WTC11 (cell line): ENCODE data around the gene WDR45. TPM values are rescaled to one million over a fixed set of nuclear protein-coding genes. Genes with fewer than 3 reads are reported as not detected.

Experiments
- ATAC-seq: fragments of 200-7000 bp; cut with Tn5 transposase; 2 replicates; pipeline ENCODE4 v1.10.0; 2021; ENCODE audit warnings: mild to moderate bottlenecking, moderate library complexity
- CTCF ChIA-PET: fragments of 300-600 bp; sonication (Branson Sonifier 250); formaldehyde crosslinking; loops from one replicate; lab custom pipeline; 2021; ENCODE audit warnings: antibody characterized with exemption; lab: Charles Lee
- POLR2A ChIA-PET: fragments of 350-600 bp; sonication (Branson Sonifier 250); formaldehyde crosslinking; loops from one replicate; lab custom pipeline; 2021; ENCODE audit warnings: antibody characterized with exemption; lab: Charles Lee
- DNase-seq: peaks from one replicate; pipeline ENCODE4 v3.0.0; 2021; ENCODE audit warnings: low spot score
- H3K27ac Mint-ChIP-seq: 2 replicates; pipeline ENCODE4 v1.8.0; 2021; ENCODE audit warnings: mixed read lengths
- H3K27me3 Mint-ChIP-seq: 2 replicates; pipeline ENCODE4 v1.8.0; 2021; ENCODE audit warnings: low read depth, mild to moderate bottlenecking, moderate library complexity, mixed read lengths
- H3K36me3 Mint-ChIP-seq: 2 replicates; pipeline ENCODE4 v1.8.0; 2021; ENCODE audit warnings: mixed read lengths
- H3K4me1 Mint-ChIP-seq: 2 replicates; pipeline ENCODE4 v1.8.0; 2022; ENCODE audit warnings: mixed read lengths
- H3K4me3 Mint-ChIP-seq: 2 replicates; pipeline ENCODE4 v1.8.0; 2021; ENCODE audit warnings: mild to moderate bottlenecking, moderate library complexity, mixed read lengths
- H3K9me3 Mint-ChIP-seq: 2 replicates; pipeline ENCODE4 v1.8.0; 2021; ENCODE audit warnings: mixed read lengths
- ATF3 ChIP-seq: sonication (generic); formaldehyde crosslinking; conservative IDR thresholded peaks from 2 replicates; pipeline ENCODE4 v1.8.1; 2022; ENCODE audit warnings: mild to moderate bottlenecking, missing genetic modification reagents
- CTCF ChIP-seq: fragments of 200-600 bp; IDR thresholded peaks from 2 replicates; pipeline ENCODE4 v1.8.0; 2022; ENCODE audit warnings: antibody characterized with exemption
- ERG ChIP-seq: fragments of 250-450 bp; sonication (Bioruptor Pico); IDR thresholded peaks from 2 replicates; pipeline ENCODE4 v1.8.0; 2021; ENCODE audit warnings: mild to moderate bottlenecking
- FOXK1 ChIP-seq: sonication (generic); formaldehyde crosslinking; IDR thresholded peaks from 2 replicates; pipeline ENCODE4 v1.8.0; 2022; ENCODE audit warnings: mild to moderate bottlenecking, moderate library complexity, missing genetic modification reagents
- JAZF1 ChIP-seq: fragments of 250-450 bp; sonication (Bioruptor Pico); IDR thresholded peaks from 2 replicates; pipeline ENCODE4 v1.9.0; 2021; ENCODE audit warnings: moderate library complexity, mild to moderate bottlenecking, inconsistent platforms
- OVOL2 ChIP-seq: fragments of 250-450 bp; sonication (Bioruptor Pico); IDR thresholded peaks from 2 replicates; pipeline ENCODE4 v1.9.0; 2021; ENCODE audit warnings: mild to moderate bottlenecking, borderline replicate concordance
- STAT6 ChIP-seq: sonication (generic); formaldehyde crosslinking; conservative IDR thresholded peaks from 2 replicates; pipeline ENCODE4 v1.8.1; 2023; ENCODE audit warnings: mild to moderate bottlenecking, low read depth, missing genetic modification reagents, moderate library complexity
- ZNF512 ChIP-seq: sonication (generic); formaldehyde crosslinking; IDR thresholded peaks from 2 replicates; pipeline ENCODE4 v1.8.1; 2022; ENCODE audit warnings: missing genetic modification reagents, borderline replicate concordance
- ZNF532 ChIP-seq: fragments of 250-450 bp; sonication (Bioruptor Pico); IDR thresholded peaks from 2 replicates; pipeline ENCODE4 v1.9.0; 2021; ENCODE audit warnings: mild to moderate bottlenecking, borderline replicate concordance
- total RNA-seq: library from RNA; stranded (reverse); gene quantifications from 3 replicates; pipeline ENCODE4 v1.2.3, GENCODE V29; 2021

WDR45 gene
- total RNA-seq, 1 experiment from 2014 or later, result 23.9 TPM

- H3K27me3 Mint-ChIP-seq, result no peaks in the 10 kb centered on the region
- POLR2A ChIA-PET, result interaction anchor here (0.7 kb wide), 1 partner anchor 104 kb away, joined by 4 read pairs; the partner anchor contains the start of gene GRIPAP1
- no peak for ATAC-seq
- H3K4me1 Mint-ChIP-seq, result peaks cover 3% of the 10 kb centered on the region; the same call in 1 of the 2 replicates
- H3K27ac Mint-ChIP-seq, result no peak overlapping the region
- H3K4me3 Mint-ChIP-seq, result no peak overlapping the region
- DNase-seq, result no peak
- no peaks in the 10 kb centered on the region for H3K9me3 Mint-ChIP-seq
- CTCF ChIA-PET, result interaction anchor here (0.6 to 1.6 kb wide), 6 partner anchors 18 to 123 kb away, joined by 3 to 5 read pairs (median 3); no protein-coding TSS in a partner anchor
- no peaks in the 10 kb centered on the region for H3K36me3 Mint-ChIP-seq
- TF ChIP-seq CTCF (no peak), STAT6 (CRISPR knock-in tag) (no peak), FOXK1 (CRISPR knock-in tag) (no peak), ERG (CRISPR knock-in tag) (no peak), ATF3 (CRISPR knock-in tag) (no peak), ZNF512 (CRISPR knock-in tag) (no peak), ZNF532 (CRISPR knock-in tag) (no peak)
Observed at GRCh38 chrX:49106296-49106695, 26.6 kb upstream of the WDR45 start.

- H3K36me3 Mint-ChIP-seq, result no peaks in the 10 kb centered on the region
- ChIA-PET POLR2A (no interaction called here), CTCF (no interaction called here)
- DNase-seq (no peak), ATAC-seq (no peak)
- no peak overlapping the region for H3K27ac Mint-ChIP-seq
- no peak for TF ChIP-seq JAZF1 (CRISPR knock-in tag)
- no peak for TF ChIP-seq OVOL2 (CRISPR knock-in tag)
- no peak overlapping the region for H3K4me3 Mint-ChIP-seq
- H3K9me3 Mint-ChIP-seq, result no peaks in the 10 kb centered on the region
- H3K4me1 Mint-ChIP-seq, result peaks cover 3% of the 10 kb centered on the region; the same call in 1 of the 2 replicates
- no peaks in the 10 kb centered on the region for H3K27me3 Mint-ChIP-seq
Observed at GRCh38 chrX:49103637-49104036, 23.9 kb upstream of the WDR45 start.
